ENCODE measurements around the gene STK17B. TPM values are rescaled to one million over a fixed set of nuclear protein-coding genes. Genes with fewer than 3 reads are reported as not detected.

STK17B gene
- total RNA-seq, 1 experiment from 2014 or later, result 58.0 TPM

GRCh38 chr2:196160946-196161345, 10.4 kb downstream of the STK17B start:
- BruUV-seq (replicated peaks), result no TSS peak
- no peak overlapping the region for H3K27ac Mint-ChIP-seq (ENCODE audit: unreplicated experiment)
- H3K9me3 Mint-ChIP-seq (ENCODE audit: unreplicated experiment), result no peaks in the 10 kb centered on the region
- H3K36me3 ChIP-seq (ENCODE audit: control insufficient read depth, insufficient read depth, low read length), result no peaks in the 10 kb centered on the region; the same call in 1 of the 2 replicates
- H3K27me3 ChIP-seq (replicated peaks; ENCODE audit: control insufficient read depth, insufficient read depth, low read length), result no peaks in the 10 kb centered on the region
- peaks cover 16% of the 10 kb centered on the region for H3K4me1 Mint-ChIP-seq (ENCODE audit: low read depth, unreplicated experiment)
- TF ChIP-seq, protein P1, sequence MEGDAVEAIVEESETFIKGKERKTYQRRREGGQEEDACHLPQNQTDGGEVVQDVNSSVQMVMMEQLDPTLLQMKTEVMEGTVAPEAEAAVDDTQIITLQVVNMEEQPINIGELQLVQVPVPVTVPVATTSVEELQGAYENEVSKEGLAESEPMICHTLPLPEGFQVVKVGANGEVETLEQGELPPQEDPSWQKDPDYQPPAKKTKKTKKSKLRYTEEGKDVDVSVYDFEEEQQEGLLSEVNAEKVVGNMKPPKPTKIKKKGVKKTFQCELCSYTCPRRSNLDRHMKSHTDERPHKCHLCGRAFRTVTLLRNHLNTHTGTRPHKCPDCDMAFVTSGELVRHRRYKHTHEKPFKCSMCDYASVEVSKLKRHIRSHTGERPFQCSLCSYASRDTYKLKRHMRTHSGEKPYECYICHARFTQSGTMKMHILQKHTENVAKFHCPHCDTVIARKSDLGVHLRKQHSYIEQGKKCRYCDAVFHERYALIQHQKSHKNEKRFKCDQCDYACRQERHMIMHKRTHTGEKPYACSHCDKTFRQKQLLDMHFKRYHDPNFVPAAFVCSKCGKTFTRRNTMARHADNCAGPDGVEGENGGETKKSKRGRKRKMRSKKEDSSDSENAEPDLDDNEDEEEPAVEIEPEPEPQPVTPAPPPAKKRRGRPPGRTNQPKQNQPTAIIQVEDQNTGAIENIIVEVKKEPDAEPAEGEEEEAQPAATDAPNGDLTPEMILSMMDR (IDR thresholded peaks at IDR 0.05; ENCODE audit: insufficient read depth in 1 of 2, low read depth in 1 of 2, low read length in 1 of 2, severe bottlenecking in 1 of 2, unreplicated experiment in 1 of 2), result no peak
- H3K9me3 ChIP-seq, result no peaks in the 10 kb centered on the region
- H3K27me3 Mint-ChIP-seq (ENCODE audit: insufficient read depth, unreplicated experiment), result no peaks in the 10 kb centered on the region
- H3K36me3 Mint-ChIP-seq (ENCODE audit: insufficient read depth, unreplicated experiment), result peaks cover 45% of the 10 kb centered on the region
- peaks cover 17% of the 10 kb centered on the region for H3K4me1 ChIP-seq
- intact Hi-C loops (cut with micrococcal nuclease; ENCODE audit: unreplicated experiment), result no loop called here
- no peak overlapping the region for H3K4me3 ChIP-seq (ENCODE audit: low read depth, low read length)
- ChIA-PET CTCF (no interaction called here), POLR2A (no interaction called here)
- DNase-seq, result no peak
- no peak overlapping the region for H3K4me3 Mint-ChIP-seq (ENCODE audit: unreplicated experiment)

- Histone ChIP-seq H3K4me1 (0 out of 2 replicates have a peak, but pooled peaks cover 11% of the 10 kb centered on the region), H3K36me3 (ENCODE audit: control insufficient read depth, insufficient read depth, low read length) (no peaks in the 10 kb centered on the region; the same call in 1 of the 2 replicates), H3K27me3 (replicated peaks; ENCODE audit: control insufficient read depth, insufficient read depth, low read length) (no peaks in the 10 kb centered on the region), H3K4me3 (ENCODE audit: low read depth, low read length) (no peak overlapping the region), H3K9me3 (no peaks in the 10 kb centered on the region)
- Mint-ChIP-seq H3K4me1 (ENCODE audit: low read depth, unreplicated experiment) (peaks cover 7% of the 10 kb centered on the region), H3K27ac (ENCODE audit: unreplicated experiment) (no peak overlapping the region), H3K27me3 (ENCODE audit: insufficient read depth, unreplicated experiment) (no peaks in the 10 kb centered on the region), H3K36me3 (ENCODE audit: insufficient read depth, unreplicated experiment) (peaks cover 52% of the 10 kb centered on the region), H3K9me3 (ENCODE audit: unreplicated experiment) (no peaks in the 10 kb centered on the region), H3K4me3 (ENCODE audit: unreplicated experiment) (no peak overlapping the region)
- ChIA-PET POLR2A (no interaction called here), CTCF (interaction anchor here (0.5 kb wide), 1 partner anchor 177 kb away, joined by 4 read pairs; no protein-coding TSS in a partner anchor)
- DNase-seq, result no peak
- intact Hi-C loops (cut with micrococcal nuclease; ENCODE audit: unreplicated experiment), result no loop called here
- BruUV-seq (replicated peaks), result no TSS peak
- TF ChIP-seq, protein P1 (IDR thresholded peaks at IDR 0.05; ENCODE audit: insufficient read depth in 1 of 2, low read depth in 1 of 2, low read length in 1 of 2, severe bottlenecking in 1 of 2, unreplicated experiment in 1 of 2), result no peak
Measured at GRCh38 chr2:196160101-196160500, 11.3 kb downstream of the STK17B start.

- Histone ChIP-seq H3K27me3 (replicated peaks; ENCODE audit: control insufficient read depth, insufficient read depth, low read length) (no peaks in the 10 kb centered on the region), H3K9me3 (no peaks in the 10 kb centered on the region), H3K4me1 (0 out of 2 replicates have a peak, but pooled peaks cover 9% of the 10 kb centered on the region), H3K36me3 (ENCODE audit: control insufficient read depth, insufficient read depth, low read length) (no peaks in the 10 kb centered on the region; the same call in 1 of the 2 replicates), H3K4me3 (ENCODE audit: low read depth, low read length) (no peak overlapping the region)
- Mint-ChIP-seq H3K4me1 (ENCODE audit: low read depth, unreplicated experiment) (no peaks in the 10 kb centered on the region), H3K27ac (ENCODE audit: unreplicated experiment) (no peak overlapping the region), H3K4me3 (ENCODE audit: unreplicated experiment) (no peak overlapping the region), H3K27me3 (ENCODE audit: insufficient read depth, unreplicated experiment) (no peaks in the 10 kb centered on the region), H3K9me3 (ENCODE audit: unreplicated experiment) (no peaks in the 10 kb centered on the region), H3K36me3 (ENCODE audit: insufficient read depth, unreplicated experiment) (peaks cover 55% of the 10 kb centered on the region)
- intact Hi-C loops (cut with micrococcal nuclease; ENCODE audit: unreplicated experiment), result no loop called here
- TF ChIP-seq, protein P1 (IDR thresholded peaks at IDR 0.05; ENCODE audit: insufficient read depth in 1 of 2, low read depth in 1 of 2, low read length in 1 of 2, severe bottlenecking in 1 of 2, unreplicated experiment in 1 of 2), result no peak
- BruUV-seq (replicated peaks), result no TSS peak
- no peak for DNase-seq
- POLR2A ChIA-PET, result no interaction called here
- CTCF ChIA-PET, result no interaction called here
Measured at GRCh38 chr2:196159221-196159892, 12.0 kb downstream of the STK17B start.
